A549 treated with DMSO at 1 μM for 4 hours (cell line): ENCODE data around the gene MLXIP. TPM values are rescaled to one million over a fixed set of nuclear protein-coding genes. Genes with fewer than 3 reads are reported as not detected.

Experiments used
- total RNA-seq: library from RNA; stranded (reverse); fragments of 200-300 nt; extraction: Qiagen RNA extraction; gene quantifications from 5 replicates; pipeline ENCODE4 v1.2.3, GENCODE V29; 2022; ENCODE audit warnings: low read depth

MLXIP gene, protein sequence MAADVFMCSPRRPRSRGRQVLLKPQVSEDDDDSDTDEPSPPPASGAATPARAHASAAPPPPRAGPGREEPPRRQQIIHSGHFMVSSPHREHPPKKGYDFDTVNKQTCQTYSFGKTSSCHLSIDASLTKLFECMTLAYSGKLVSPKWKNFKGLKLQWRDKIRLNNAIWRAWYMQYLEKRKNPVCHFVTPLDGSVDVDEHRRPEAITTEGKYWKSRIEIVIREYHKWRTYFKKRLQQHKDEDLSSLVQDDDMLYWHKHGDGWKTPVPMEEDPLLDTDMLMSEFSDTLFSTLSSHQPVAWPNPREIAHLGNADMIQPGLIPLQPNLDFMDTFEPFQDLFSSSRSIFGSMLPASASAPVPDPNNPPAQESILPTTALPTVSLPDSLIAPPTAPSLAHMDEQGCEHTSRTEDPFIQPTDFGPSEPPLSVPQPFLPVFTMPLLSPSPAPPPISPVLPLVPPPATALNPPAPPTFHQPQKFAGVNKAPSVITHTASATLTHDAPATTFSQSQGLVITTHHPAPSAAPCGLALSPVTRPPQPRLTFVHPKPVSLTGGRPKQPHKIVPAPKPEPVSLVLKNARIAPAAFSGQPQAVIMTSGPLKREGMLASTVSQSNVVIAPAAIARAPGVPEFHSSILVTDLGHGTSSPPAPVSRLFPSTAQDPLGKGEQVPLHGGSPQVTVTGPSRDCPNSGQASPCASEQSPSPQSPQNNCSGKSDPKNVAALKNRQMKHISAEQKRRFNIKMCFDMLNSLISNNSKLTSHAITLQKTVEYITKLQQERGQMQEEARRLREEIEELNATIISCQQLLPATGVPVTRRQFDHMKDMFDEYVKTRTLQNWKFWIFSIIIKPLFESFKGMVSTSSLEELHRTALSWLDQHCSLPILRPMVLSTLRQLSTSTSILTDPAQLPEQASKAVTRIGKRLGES
- total RNA-seq, result 22.3 to 32.6 TPM (median 28.0 TPM) in 5 replicates

DNA sequence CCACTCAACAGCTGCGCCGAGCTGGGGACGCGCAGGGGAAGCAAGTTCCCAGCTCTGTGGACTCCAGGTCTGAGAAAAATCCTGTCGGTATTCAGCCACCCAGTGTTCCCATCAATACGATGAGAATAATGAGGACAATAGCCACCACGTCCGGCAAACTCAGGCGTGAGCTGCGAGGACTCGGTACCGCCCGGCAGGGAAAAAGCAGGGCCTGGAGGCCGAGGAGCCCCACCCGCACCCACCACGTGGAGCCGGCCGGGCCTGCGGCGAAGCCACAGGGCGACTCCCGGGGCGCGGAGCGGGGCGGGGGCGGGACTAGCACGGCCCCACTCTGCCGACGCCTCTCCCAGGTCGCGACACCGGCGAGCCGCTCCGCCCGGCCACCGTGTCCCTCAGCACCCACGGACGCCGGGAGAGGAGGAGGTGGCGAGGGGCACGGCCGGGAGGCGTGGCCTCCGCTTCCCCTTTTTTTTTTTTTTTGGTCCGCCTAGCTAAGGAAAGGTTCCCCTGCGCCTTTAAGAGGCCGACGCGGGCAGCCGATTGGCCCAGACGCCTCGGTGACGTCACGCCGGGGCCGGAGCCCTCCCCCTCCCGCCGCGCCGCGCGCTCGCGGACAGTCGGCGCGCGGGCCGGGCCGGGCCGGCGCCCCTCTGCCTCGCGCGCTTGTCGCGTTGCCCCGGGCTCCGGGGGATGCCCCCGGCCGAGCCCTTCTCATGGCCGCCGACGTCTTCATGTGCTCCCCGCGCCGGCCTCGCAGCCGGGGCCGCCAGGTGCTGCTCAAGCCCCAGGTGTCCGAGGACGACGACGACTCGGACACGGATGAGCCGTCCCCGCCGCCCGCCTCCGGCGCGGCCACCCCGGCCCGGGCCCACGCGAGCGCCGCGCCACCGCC lies at the start of gene MLXIP:
Gene MLXIP (plus strand): TSS at position 616 of the 892 bp plus-strand sequence. CDS start 98 bp downstream, at position 714.

DNA sequence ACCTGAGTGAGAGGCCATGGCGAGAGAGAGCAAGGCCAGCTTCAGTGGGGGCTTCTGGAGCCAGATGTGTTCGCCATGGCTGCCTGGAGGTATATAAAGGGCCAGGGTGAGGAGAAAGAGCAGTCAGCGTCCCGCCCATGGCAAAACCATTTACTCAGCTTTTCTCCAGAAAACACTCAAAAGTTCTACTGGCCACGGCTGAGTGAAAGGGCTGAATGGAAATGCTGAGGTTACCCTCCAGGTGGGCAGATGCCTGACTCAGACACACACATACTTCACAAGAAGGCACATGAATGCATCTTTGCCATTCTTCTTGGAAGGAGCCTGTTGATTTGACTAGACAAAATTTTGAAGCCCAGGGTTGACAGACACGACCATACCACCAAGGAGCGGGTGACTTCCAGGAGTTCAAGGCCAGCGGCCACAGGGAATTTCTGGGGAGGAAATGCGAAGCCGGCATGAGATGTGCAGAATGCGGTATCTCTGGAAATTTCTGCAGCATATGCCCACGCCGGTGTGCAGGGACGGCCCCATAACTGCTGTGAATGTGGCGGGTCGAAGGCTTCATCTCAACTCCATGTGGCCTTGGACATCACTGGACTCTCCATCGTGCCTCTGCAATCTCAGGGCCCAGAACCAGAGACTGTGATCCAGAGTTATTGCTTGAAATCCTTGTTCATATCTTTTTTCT lies 95.7 kb downstream of the MLXIP start, which contains the start of gene IL31:
Gene IL31 (minus strand): TSS at position 67 of the 691 bp plus-strand sequence. CDS start 49 bp downstream, at position 18.

GRCh38 chr12:122182887-122183587 lies 104.5 kb downstream of the MLXIP start, which contains the start of gene LRRC43:
Gene LRRC43, plus strand, starts transcription at chr12:122183123. Its CDS starts 22 bp downstream, at chr12:122183145.

Other genes with a start within 250 kb of the MLXIP start
- gene HPD, start 219.9 kb upstream of the MLXIP start, total RNA-seq, result 1.2 to 1.5 TPM (median 1.4 TPM) in 5 replicates
- 115 to 170 TPM (median 119 TPM) in 5 replicates for gene PSMD9, start 190.0 kb upstream of the MLXIP start, total RNA-seq
- gene CFAP251, start 160.2 kb upstream of the MLXIP start, total RNA-seq, result 1.1 to 2.4 TPM (median 1.4 TPM) in 5 replicates
- 11.3 to 14.5 TPM (median 11.7 TPM) in 5 replicates for gene BCL7A, start 56.9 kb upstream of the MLXIP start, total RNA-seq
- gene IL31, start 95.5 kb downstream of the MLXIP start, total RNA-seq, result not detected in 5 replicates
- 0.10 to 0.18 TPM (median 0.15 TPM) in 3 of 5 replicates, not detected in the others for gene LRRC43, start 104.4 kb downstream of the MLXIP start, total RNA-seq
- gene B3GNT4, start 125.0 kb downstream of the MLXIP start, total RNA-seq, result 0.53 to 0.99 TPM (median 0.75 TPM) in 5 replicates
- gene DIABLO, start 147.3 kb downstream of the MLXIP start, total RNA-seq, result 75.3 to 80.3 TPM (median 79.1 TPM) in 5 replicates
- gene VPS33A, start 187.7 kb downstream of the MLXIP start, total RNA-seq, result 17.6 to 24.1 TPM (median 20.2 TPM) in 5 replicates